HepG2 (cell line): ENCODE data around the gene MYO1B. TPM values are rescaled to one million over a fixed set of nuclear protein-coding genes. Genes with fewer than 3 reads are reported as not detected.
A peak's percentile ranks its signal among the peaks of the same experiment; 100 is the strongest.

Experiments used
- ARNT ChIP-seq: fragments of 450-650 bp; IDR thresholded peaks from 2 replicates; pipeline ENCODE4 v1.6.1; 2017
- CBX2 ChIP-seq, 2 experiments: fragments of 200-600 bp in 1 of 2; sonication (generic); formaldehyde crosslinking in 1 of 2; IDR thresholded peaks; 2 replicates each; pipeline versions ENCODE4 v1.7.0 to v1.8.1; 2018 to 2022; ENCODE audit warnings: low read depth in 2 of 2, low read length in 1 of 2, mild to moderate bottlenecking in 1 of 2, missing genetic modification reagents in 1 of 2
- FIP1L1 ChIP-seq: fragments of 200-400 bp; formaldehyde crosslinking; IDR thresholded peaks from 2 replicates; pipeline ENCODE4 v1.6.1; 2018; ENCODE audit warnings: low read depth, mild to moderate bottlenecking, low read length, moderate library complexity, borderline replicate concordance; ENCODE audit not compliant: insufficient read depth
- FLYWCH1 ChIP-seq: sonication (generic); formaldehyde crosslinking; IDR thresholded peaks from 2 replicates; pipeline ENCODE4 v1.8.1; 2023; ENCODE audit warnings: mild to moderate bottlenecking, missing genetic modification reagents
- JUN ChIP-seq: sonication (generic); formaldehyde crosslinking; IDR thresholded peaks from 2 replicates; pipeline ENCODE4 v1.4.0; 2020; ENCODE audit warnings: mild to moderate bottlenecking, missing genetic modification reagents
- MIXL1 ChIP-seq: IDR thresholded peaks from 2 replicates; pipeline ENCODE4 v1.6.1; 2016
- RFX3 ChIP-seq: IDR thresholded peaks from 2 replicates; pipeline ENCODE4 v1.6.1; 2016; ENCODE audit warnings: missing biosample characterization, missing genetic modification reagents
- RXRA ChIP-seq: sonication (generic); formaldehyde crosslinking; IDR thresholded peaks from 2 replicates; pipeline ENCODE4 v1.5.1; 2020; ENCODE audit warnings: missing genetic modification reagents
- SNAPC2 ChIP-seq: sonication (generic); formaldehyde crosslinking; IDR thresholded peaks from 2 replicates; pipeline ENCODE4 v1.8.1; 2022; ENCODE audit warnings: mild to moderate bottlenecking, missing genetic modification reagents
- YY1 ChIP-seq: IDR thresholded peaks from 2 replicates; pipeline ENCODE4 v1.6.1; 2011; ENCODE audit warnings: low read length, low read depth, moderate library complexity, mild to moderate bottlenecking; ENCODE audit not compliant: insufficient read depth, insufficient replicate concordance
- ZFAT ChIP-seq: sonication (generic); formaldehyde crosslinking; conservative IDR thresholded peaks from 2 replicates; pipeline ENCODE4 v1.8.1; 2023; ENCODE audit warnings: missing genetic modification reagents, inconsistent platforms
- ZNF124 ChIP-seq: sonication (generic); formaldehyde crosslinking; IDR thresholded peaks from 2 replicates; pipeline ENCODE4 v1.4.0; 2020; ENCODE audit warnings: missing genetic modification reagents
- ZNF383 ChIP-seq: sonication (generic); formaldehyde crosslinking; IDR thresholded peaks from 2 replicates; pipeline ENCODE4 v1.4.0; 2020; ENCODE audit warnings: missing genetic modification reagents, mild to moderate bottlenecking, borderline replicate concordance
- ZNF460 ChIP-seq: sonication (generic); formaldehyde crosslinking; IDR thresholded peaks from 2 replicates; pipeline ENCODE4 v1.5.1; 2020; ENCODE audit warnings: missing genetic modification reagents, mild to moderate bottlenecking, borderline replicate concordance
- ZNF777 ChIP-seq: sonication (generic); formaldehyde crosslinking; IDR thresholded peaks from 2 replicates; pipeline ENCODE4 v1.4.0; 2020; ENCODE audit warnings: missing genetic modification reagents
- ZNF816 ChIP-seq: sonication (generic); formaldehyde crosslinking; IDR thresholded peaks from 2 replicates; pipeline ENCODE4 v1.8.0; 2022; ENCODE audit warnings: missing genetic modification reagents, mild to moderate bottlenecking, borderline replicate concordance
- polyA plus RNA-seq, 8 experiments: library from polyadenylated mRNA; depleted of rRNA in 3 of 8; stranded (reverse) in 7 of 8; unstranded in 1 of 8; fragments of >200 nt; fragmentation: Illumina TruSeq in 4 of 8; extraction: Trizol in 4 of 8; gene quantifications; 2 replicates each; pipeline versions ENCODE4 v1.2.1 to v1.2.3, GENCODE V29; 2011 to 2016; ENCODE audit warnings: low read depth in 4 of 8, missing spikeins in 1 of 8, mixed read lengths in 1 of 8; ENCODE audit not compliant: insufficient read depth in 1 of 8
- total RNA-seq, 5 experiments: library from RNA; depleted of rRNA; stranded (reverse); fragments of >200 nt; fragmentation: Illumina TruSeq; extraction: Trizol; gene quantifications; 2 replicates each; pipeline ENCODE4 v1.2.3, GENCODE V29; 2016; ENCODE audit warnings: low read depth in 1 of 5
- TF ChIP-seq, protein P1 (sequence below): sonication (generic); formaldehyde crosslinking; IDR thresholded peaks from 2 replicates; pipeline ENCODE4 v1.5.0; 2020; ENCODE audit warnings: missing genetic modification reagents, mild to moderate bottlenecking, borderline replicate concordance
- TF ChIP-seq, protein P2 (sequence below): sonication (generic); formaldehyde crosslinking; IDR thresholded peaks from 2 replicates; pipeline ENCODE4 v1.8.1; 2023; ENCODE audit warnings: mild to moderate bottlenecking, moderate library complexity, missing genetic modification reagents
- TF ChIP-seq, protein P3 (sequence below): sonication (generic); formaldehyde crosslinking; IDR thresholded peaks from 2 replicates; pipeline ENCODE4 v1.4.0; 2020; ENCODE audit warnings: mild to moderate bottlenecking, missing genetic modification reagents
- TF ChIP-seq, protein P4 (sequence below): IDR thresholded peaks from 2 replicates; pipeline ENCODE4 v1.6.1; 2012; ENCODE audit warnings: low read depth, low read length, improper control_type of control experiment

Gene MYO1B
- total and polyA plus RNA-seq, 2 of the 13 experiments (the other 11 are each of a cell fraction or from before 2014, with no cell fraction given), result 36.9 to 89.8 TPM

DNA sequence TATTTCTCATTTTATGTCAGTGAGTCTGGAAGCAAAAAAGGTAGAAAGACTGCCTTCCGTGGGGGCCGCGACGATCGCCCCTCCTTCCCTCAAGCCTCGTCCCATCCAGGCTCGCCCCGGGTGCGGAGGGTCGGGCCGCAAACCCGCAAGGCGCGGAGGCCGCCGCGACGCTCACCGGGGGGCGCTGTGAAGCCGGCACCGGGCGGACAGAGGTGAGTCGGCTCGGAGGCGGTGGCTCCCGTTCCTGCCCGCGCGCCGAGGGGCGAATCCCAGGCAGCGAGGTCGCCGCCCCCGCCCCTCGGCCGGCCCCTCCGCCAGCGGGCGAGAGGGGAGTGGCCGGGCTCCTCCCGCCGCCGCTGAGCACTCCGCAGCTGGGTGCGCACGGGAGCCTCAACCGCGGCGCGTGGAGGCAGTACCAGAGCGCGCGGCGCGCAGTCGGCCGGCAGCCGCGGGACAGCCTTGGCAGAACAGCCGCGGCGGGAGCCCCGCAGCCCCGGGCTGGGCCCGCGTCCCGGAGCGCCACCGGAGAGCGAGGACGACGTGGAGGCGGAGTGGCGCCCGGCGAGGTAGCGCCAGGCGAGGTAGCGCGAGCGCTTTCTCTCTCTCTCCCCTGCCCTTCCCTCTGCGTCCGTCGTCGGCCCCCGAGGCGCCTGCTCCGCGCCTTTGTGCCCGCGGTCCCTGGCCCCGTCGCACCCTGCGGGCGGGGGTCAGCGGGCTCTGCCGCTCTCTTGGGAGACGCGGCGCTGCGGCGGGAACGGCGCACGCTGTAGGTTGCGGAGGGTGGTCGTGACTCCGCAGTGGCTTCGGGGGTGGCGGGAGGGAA lies at the start of gene MYO1B (continued):
- TF ChIP-seq, protein P1, sequence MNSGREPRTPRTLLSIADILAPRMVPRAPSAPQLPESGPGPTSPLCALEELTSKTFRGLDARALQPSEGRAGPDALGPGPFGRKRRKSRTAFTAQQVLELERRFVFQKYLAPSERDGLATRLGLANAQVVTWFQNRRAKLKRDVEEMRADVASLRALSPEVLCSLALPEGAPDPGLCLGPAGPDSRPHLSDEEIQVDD (CRISPR knock-in tag), result peak; percentile 71; the same call in 1 of the 2 replicates
- TF ChIP-seq FLYWCH1 (CRISPR knock-in tag) (no peak), MIXL1 (CRISPR knock-in tag) (peak; percentile 48; the same call in 1 of the 2 replicates), CBX2 (IDR thresholded peaks at IDR 0.05; ENCODE audit: low read depth, low read length) (no peak), CBX2 (CRISPR knock-in tag; IDR thresholded peaks at IDR 0.05; ENCODE audit: low read depth) (0 out of 2 replicates have a peak, but pooled peaks have one; percentile 38), ZNF777 (CRISPR knock-in tag) (peak; percentile 81), ZNF124 (CRISPR knock-in tag) (peak; percentile 72; the same call in 1 of the 2 replicates), FIP1L1 (0 out of 2 replicates have a peak, but pooled peaks have one; percentile 39), ZFAT (CRISPR knock-in tag) (no peak), RXRA (CRISPR knock-in tag) (no peak), ARNT (no peak), YY1 (peak; percentile 77), SNAPC2 (CRISPR knock-in tag) (peak; percentile 30; the same call in 1 of the 2 replicates), RFX3 (CRISPR knock-in tag) (no peak), ZNF816 (no peak; the same call in 1 of the 2 replicates), ZNF383 (CRISPR knock-in tag) (peak; percentile 95), JUN (peak; percentile 62; the same call in 1 of the 2 replicates), ZNF460 (CRISPR knock-in tag) (no peak)
- TF ChIP-seq, protein P2, sequence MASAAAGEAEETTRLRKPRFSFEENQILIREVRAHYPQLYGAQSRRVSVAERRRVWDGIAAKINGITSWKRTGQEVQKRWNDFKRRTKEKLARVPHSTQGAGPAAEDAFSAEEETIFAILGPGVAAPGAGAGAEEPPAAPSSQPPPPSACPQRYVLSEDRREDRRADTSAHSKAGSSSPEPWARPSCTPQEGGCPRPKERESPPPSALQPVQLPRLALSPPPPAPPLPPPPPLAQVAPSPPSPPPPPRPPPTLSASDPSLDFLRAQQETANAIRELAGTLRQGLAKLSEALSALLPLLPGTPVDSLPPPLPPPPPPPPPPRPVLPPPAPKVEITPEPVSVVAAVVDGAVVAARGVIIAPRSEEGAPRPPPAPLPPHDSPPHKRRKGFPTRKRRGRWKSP (CRISPR knock-in tag), result peak; percentile 89
- TF ChIP-seq, protein P3, sequence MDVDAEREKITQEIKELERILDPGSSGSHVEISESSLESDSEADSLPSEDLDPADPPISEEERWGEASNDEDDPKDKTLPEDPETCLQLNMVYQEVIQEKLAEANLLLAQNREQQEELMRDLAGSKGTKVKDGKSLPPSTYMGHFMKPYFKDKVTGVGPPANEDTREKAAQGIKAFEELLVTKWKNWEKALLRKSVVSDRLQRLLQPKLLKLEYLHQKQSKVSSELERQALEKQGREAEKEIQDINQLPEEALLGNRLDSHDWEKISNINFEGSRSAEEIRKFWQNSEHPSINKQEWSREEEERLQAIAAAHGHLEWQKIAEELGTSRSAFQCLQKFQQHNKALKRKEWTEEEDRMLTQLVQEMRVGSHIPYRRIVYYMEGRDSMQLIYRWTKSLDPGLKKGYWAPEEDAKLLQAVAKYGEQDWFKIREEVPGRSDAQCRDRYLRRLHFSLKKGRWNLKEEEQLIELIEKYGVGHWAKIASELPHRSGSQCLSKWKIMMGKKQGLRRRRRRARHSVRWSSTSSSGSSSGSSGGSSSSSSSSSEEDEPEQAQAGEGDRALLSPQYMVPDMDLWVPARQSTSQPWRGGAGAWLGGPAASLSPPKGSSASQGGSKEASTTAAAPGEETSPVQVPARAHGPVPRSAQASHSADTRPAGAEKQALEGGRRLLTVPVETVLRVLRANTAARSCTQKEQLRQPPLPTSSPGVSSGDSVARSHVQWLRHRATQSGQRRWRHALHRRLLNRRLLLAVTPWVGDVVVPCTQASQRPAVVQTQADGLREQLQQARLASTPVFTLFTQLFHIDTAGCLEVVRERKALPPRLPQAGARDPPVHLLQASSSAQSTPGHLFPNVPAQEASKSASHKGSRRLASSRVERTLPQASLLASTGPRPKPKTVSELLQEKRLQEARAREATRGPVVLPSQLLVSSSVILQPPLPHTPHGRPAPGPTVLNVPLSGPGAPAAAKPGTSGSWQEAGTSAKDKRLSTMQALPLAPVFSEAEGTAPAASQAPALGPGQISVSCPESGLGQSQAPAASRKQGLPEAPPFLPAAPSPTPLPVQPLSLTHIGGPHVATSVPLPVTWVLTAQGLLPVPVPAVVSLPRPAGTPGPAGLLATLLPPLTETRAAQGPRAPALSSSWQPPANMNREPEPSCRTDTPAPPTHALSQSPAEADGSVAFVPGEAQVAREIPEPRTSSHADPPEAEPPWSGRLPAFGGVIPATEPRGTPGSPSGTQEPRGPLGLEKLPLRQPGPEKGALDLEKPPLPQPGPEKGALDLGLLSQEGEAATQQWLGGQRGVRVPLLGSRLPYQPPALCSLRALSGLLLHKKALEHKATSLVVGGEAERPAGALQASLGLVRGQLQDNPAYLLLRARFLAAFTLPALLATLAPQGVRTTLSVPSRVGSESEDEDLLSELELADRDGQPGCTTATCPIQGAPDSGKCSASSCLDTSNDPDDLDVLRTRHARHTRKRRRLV (CRISPR knock-in tag), result no peak
- TF ChIP-seq, protein P4, sequence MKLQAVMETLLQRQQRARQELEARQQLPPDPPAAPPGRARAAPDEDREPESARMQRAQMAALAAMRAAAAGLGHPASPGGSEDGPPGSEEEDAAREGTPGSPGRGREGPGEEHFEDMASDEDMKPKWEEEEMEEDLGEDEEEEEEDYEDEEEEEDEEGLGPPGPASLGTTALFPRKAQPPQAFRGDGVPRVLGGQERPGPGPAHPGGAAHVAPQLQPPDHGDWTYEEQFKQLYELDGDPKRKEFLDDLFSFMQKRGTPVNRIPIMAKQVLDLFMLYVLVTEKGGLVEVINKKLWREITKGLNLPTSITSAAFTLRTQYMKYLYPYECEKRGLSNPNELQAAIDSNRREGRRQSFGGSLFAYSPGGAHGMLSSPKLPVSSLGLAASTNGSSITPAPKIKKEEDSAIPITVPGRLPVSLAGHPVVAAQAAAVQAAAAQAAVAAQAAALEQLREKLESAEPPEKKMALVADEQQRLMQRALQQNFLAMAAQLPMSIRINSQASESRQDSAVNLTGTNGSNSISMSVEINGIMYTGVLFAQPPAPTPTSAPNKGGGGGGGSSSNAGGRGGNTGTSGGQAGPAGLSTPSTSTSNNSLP, result no peak
